Activated gamma-delta T cell (primary cell): ENCODE measurements around the gene ACVR1B.

Experiments
- DNase-seq: peaks from one replicate; lab custom pipeline; 2025; lab: John Stamatoyannopoulos, UW

The ACVR1B gene

DNA sequence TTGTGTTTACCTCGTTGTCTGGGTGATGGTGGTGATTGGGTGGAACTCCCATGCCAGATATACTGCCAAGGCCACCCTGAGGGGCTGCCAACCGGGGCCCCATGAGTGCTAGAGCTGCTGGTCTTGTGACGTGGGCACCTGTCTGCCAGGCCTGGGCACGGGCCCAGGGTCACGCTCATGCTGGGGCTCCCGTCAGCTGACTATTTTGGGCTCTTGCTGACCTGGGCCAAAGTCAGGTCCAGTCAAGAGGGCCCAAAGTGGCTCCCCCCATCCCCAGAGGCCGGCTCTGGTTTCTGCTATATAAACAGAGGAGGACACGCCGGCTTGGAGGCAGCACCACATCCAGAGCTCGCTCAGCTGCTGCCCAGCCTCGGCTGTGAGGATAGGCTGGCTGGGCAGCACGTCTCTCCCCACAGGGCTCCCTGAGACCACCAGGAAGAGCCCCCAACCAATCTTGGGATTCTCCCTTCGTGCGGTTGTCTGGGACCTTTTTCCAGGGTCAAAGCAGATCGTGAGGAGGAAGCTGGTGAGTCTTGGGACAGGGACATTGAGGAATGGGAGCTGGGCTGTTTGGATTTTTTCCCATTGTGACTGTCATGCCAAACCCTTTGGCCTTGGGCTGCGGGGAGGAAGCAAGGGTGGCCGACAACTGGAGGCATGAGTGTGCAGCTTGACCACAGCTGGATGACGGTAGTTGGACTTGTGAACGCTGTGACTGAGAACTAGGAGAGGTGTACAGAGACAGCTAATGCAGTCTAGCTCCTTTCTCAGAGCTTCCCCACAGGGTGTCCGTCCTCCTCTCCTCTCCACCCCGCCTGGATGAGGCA lies 92.1 kb downstream of the ACVR1B start:
- no peak for DNase-seq

- DNase-seq: no peak
These were observed 92.9 kb downstream of the ACVR1B start for GRCh38 chr12:52044292-52044983.

DNA sequence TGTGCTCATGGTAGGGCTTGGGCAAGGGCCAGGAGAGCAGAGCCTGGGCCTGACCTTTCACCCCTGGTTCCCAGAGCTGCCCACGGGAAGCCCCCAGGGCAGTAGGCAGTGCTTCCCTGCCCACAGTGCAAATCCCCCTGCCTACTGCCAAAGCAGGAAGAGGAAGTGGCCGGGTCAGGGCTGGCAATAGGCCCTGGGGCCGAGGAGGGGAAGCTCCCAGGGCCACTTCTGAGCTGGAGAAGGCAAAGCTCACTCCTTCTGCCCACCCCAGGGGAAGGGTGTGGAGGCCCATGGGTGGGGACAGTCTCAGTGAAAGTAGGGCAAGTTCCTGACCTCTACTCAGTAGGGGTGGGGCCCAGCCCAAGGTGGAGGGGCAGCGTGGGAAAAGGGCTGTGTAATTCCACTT lies 94.3 kb downstream of the ACVR1B start:
- DNase-seq: no peak
